Stomach smooth muscle (tissue), 2 donors: ENCODE results near the gene COL23A1.

Source experiments
- H3K27ac ChIP-seq: one replicate; pipeline ENCODE4 v1.7.0; 2013; ENCODE audit warnings: mild to moderate bottlenecking, low read length, inconsistent platforms
- H3K27me3 ChIP-seq, 2 donors: one replicate each; pipeline ENCODE4 v1.7.0; 2013; ENCODE audit warnings: low read length in 2 of 2; ENCODE audit not compliant: insufficient read depth in 2 of 2, control insufficient read depth in 1 of 2
- H3K36me3 ChIP-seq, 2 donors: one replicate each; pipeline ENCODE4 v1.7.0; 2013; ENCODE audit warnings: low read length in 2 of 2; ENCODE audit not compliant: control insufficient read depth in 2 of 2, insufficient read depth in 2 of 2
- H3K4me1 ChIP-seq: one replicate; pipeline ENCODE4 v1.7.0; 2013; ENCODE audit warnings: low read length; ENCODE audit not compliant: control insufficient read depth, insufficient read depth
- H3K4me3 ChIP-seq, 2 donors: one replicate each; pipeline ENCODE4 v1.7.0; 2013; ENCODE audit warnings: low read length in 2 of 2
- H3K9ac ChIP-seq, 2 donors: one replicate each; pipeline ENCODE4 v1.7.0; 2013; ENCODE audit warnings: low read length in 2 of 2, mild to moderate bottlenecking in 1 of 2
- H3K9me3 ChIP-seq, 2 donors: one replicate each; pipeline ENCODE4 v1.7.0; 2013; ENCODE audit warnings: low read length in 2 of 2; ENCODE audit not compliant: control insufficient read depth in 2 of 2
- donor health status: healthy.
- donor health status: Pancreatic carcinoma.

Gene COL23A1

DNA sequence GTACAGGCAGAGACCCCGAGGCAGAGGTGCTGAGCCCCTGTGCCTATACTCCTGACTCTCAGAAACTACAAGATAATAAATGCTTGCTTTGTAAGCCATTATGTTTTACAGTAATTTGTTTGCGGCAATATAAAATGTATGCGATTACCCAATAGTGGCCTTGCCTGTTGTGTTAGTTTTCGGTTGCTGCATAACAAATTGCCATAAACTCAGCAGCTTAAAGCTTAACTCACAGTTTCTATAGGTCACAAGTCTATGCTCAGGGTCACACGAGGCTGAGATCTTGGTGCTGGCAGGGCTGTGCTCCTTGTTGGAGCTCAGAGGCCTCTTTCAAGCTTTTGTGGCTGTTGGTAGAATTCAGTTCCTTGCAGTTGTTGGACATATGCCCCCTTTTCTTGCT lies 114.8 kb downstream of the COL23A1 start:
- peaks cover 0 to 5% of the 10 kb centered on the region in 2 donors for H3K9me3 ChIP-seq
- H3K4me1 ChIP-seq, result no peaks in the 10 kb centered on the region
- no peaks in the 10 kb centered on the region for H3K36me3 ChIP-seq
- no peak overlapping the region for H3K27ac ChIP-seq
- H3K9ac ChIP-seq, result no peak overlapping the region
- H3K27me3 ChIP-seq, result no peaks in the 10 kb centered on the region
- no peak overlapping the region for H3K4me3 ChIP-seq

DNA sequence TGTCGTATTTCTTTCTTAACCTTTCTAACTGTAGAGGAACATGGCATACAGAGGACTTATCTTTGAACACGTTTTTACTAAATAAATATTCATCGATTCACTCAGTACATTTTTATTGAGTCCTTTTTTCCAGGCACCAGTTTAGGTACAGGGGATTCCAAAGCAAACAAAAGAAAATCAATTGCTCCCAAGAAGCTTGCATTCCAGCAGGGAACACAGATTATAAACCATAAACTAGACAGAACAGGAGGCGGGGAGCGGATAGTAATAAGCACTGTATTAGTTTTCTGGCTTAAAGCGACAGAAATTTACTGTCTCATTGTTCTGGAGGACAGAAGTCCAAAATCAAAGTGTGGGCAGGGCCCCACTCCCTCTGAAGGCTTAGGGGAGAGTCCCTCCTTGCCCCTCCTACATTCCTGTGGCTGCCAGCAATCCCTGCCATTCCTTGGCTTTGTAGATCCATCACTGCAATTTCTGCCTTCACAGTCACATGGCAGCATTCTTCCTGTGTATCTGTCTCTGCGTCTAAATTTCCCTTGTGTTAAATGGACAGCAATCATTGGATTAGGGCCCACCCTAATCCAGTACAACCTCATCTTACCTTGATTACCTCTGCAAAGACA lies 115.5 kb downstream of the COL23A1 start:
- no peak overlapping the region for H3K9ac ChIP-seq
- no peak overlapping the region for H3K4me3 ChIP-seq
- no peaks in the 10 kb centered on the region for H3K27me3 ChIP-seq
- H3K36me3 ChIP-seq, result no peaks in the 10 kb centered on the region
- H3K4me1 ChIP-seq, result no peaks in the 10 kb centered on the region
- peaks cover 0 to 5% of the 10 kb centered on the region in 2 donors for H3K9me3 ChIP-seq
- no peak overlapping the region for H3K27ac ChIP-seq

DNA sequence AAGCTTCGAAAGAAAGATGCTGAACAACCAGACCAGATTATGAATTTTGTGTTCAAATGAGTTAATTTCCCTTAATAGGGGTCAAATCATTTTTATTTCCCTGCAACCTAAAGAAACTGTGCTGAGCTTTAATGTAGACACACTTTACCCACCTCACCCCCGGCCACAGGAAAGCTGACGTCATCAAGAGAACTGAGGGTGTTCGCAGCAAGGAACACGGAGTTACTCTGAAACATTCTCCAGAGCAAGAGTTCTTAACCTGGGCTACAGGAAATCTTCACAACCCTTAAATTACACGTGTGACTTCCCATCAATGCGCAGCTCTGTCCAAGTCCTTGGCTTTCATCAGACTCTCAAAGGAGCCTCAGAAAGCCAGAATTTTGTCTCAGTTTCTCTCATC lies 116.3 kb downstream of the COL23A1 start:
- Histone ChIP-seq H3K27me3 (no peaks in the 10 kb centered on the region), H3K27ac (no peak overlapping the region)

DNA sequence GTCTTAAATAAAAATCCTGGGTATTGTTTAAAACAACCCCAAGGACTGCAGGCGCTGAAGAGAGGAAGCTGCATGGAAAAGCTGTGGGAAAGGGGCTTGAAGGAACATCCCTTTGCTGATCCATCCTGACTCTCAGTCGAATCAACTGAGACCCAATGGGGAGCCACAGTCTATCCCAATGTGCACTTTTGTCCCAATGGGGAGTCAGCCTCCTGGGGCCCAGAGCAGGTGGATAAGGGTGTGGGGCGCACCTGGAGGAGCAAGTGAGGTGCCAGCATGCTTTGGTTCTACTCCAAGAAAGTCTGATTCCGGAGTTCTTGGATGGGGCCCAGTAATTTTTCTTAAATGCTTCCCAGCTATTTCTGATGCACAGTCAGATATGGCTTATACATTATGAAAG lies 118.1 kb downstream of the COL23A1 start:
- Histone ChIP-seq H3K4me1 (peaks cover 13% of the 10 kb centered on the region), H3K36me3 (no peaks in the 10 kb centered on the region), H3K9me3 (peaks cover 0 to 5% of the 10 kb centered on the region in 2 donors), H3K27me3 (no peaks in the 10 kb centered on the region), H3K9ac (no peak overlapping the region), H3K4me3 (no peak overlapping the region), H3K27ac (no peak overlapping the region)

More for the DNA sequence above, 116.3 kb downstream of the COL23A1 start:
- peaks cover 0 to 5% of the 10 kb centered on the region in 2 donors for H3K9me3 ChIP-seq
- no peak overlapping the region for H3K4me3 ChIP-seq
- no peaks in the 10 kb centered on the region for H3K36me3 ChIP-seq
- H3K9ac ChIP-seq, result no peak overlapping the region
- no peaks in the 10 kb centered on the region for H3K4me1 ChIP-seq

DNA sequence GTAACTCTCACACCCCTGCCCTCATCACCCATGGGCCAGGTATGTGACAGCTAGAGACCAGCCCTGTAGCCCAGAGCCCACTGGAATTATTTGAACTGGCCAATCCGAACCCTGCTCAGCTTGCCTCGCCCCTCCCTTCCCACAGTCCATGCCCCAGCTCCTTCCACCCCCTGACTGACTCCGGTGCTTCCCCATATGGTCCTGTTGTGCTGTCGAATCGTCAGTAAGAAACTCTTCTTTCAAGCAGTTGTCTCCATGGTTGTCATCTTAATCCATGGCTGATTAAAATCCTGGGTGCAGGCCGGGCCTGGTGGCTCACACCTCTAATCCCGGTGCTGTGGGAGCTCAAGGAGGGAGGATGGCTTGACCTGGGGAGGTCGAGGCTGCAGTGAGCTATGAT lies 118.5 kb downstream of the COL23A1 start:
- no peak overlapping the region for H3K27ac ChIP-seq
- H3K4me3 ChIP-seq, result no peak overlapping the region
- no peak overlapping the region for H3K9ac ChIP-seq
- peaks cover 0 to 5% of the 10 kb centered on the region in 2 donors for H3K9me3 ChIP-seq
- H3K4me1 ChIP-seq, result peaks cover 16% of the 10 kb centered on the region
- no peaks in the 10 kb centered on the region for H3K27me3 ChIP-seq
- H3K36me3 ChIP-seq, result no peaks in the 10 kb centered on the region

DNA sequence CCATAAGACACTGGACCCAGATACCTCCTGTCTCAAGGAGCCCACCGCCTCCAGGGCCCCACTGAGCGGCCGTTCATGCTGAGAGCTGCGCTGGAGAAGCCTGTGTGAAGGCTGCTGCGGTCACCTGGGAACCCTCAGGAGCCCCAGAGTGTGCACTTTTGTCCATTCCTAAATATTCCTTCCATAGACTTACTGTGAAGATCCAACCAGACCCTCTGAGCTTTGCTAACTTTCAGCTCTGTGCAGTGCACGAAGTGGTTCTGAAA lies 119.5 kb downstream of the COL23A1 start:
- Histone ChIP-seq H3K36me3 (no peaks in the 10 kb centered on the region), H3K27me3 (no peaks in the 10 kb centered on the region), H3K4me3 (no peak overlapping the region), H3K9ac (no peak overlapping the region), H3K4me1 (peaks cover 16% of the 10 kb centered on the region), H3K9me3 (peaks cover 0 to 5% of the 10 kb centered on the region in 2 donors), H3K27ac (no peak overlapping the region)

DNA sequence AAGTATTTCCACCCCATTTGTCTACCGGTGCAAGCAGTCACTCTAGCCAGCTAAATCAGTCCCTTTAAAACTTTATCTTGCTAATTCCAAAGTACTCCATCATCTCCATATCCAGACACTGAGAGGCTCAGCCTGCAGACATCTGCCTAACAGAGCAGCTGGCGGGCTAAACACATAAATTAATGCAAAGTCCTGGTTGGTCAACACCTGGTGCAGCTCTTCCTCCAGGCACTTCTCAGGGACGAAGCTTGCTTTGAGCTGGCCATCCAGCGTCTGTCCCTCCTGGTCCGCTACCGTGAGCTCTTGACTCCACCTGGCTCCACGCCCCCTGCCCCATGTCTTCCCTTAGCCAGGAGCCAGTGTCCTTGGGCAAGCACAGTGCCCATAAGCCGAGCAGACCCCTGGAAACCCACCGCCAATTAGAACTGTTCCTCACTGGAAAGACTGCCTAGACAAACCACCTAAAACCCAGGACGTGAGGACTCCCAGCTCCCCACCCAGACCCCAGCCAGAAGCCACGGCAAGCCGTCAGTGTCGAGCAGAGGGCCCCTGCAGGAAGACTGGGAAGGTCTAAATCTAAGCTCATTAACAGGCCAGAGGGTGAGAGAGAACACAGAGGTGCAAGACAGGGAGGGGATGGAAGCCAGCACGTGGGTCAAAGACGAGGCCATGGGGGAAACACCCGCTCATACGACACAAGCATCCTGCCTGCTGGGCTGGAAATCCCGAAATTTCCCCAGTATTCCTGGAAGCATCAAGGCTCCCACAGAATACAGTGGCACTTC lies 120.0 kb downstream of the COL23A1 start:
- Histone ChIP-seq H3K9me3 (peaks cover 0 to 3% of the 10 kb centered on the region in 2 donors), H3K4me1 (peaks cover 16% of the 10 kb centered on the region), H3K9ac (no peak overlapping the region), H3K27ac (no peak overlapping the region), H3K27me3 (no peaks in the 10 kb centered on the region), H3K36me3 (no peaks in the 10 kb centered on the region), H3K4me3 (no peak overlapping the region)

DNA sequence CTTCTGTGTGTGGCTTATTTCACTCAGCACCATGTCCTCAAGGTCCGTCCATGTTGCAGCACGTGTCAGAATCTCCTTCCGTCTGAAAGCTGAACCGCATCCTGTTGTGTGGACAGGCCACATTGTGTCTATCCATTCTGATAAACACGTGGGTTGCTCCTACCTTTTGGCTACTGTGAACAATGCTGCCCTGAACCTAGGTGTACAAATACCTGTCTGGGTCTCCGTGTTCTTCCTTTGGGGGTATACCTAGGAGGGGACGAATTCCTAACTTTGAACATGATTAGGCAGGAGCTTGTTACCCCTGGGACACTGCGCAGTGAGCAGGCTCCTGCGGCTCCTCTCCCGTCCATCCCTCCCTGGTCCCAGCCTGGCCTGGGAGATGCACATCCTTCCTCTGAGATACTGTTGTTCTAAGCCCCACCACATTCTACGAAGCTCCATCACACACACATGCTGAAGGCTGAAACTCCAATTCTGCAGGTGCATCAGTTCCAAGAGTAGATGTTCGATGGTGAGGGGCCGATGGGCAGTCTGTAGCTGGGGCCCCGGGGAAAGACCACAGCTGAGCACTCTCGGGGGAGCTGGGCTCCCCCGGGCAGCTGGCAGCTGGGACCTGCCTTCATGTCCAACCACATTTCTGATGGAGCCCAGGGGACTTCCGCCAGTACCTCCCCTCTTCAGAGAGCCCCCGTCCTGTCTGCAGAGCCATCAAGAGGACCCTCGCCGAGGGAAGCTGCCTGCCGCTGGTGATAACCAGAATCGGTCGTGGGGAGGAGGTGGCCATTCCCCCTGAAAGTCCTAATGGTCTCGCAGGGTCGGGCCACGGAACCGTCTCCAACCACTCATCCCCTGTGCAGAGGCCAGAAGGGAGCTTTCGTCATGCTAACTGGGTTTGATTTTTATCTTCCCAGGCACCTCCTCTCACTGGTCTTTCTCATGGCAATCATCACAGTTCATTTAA lies 120.9 kb downstream of the COL23A1 start:
- H3K9ac ChIP-seq, result no peak overlapping the region
- H3K27me3 ChIP-seq, result no peaks in the 10 kb centered on the region
- peaks cover 16% of the 10 kb centered on the region for H3K4me1 ChIP-seq
- H3K36me3 ChIP-seq, result no peaks in the 10 kb centered on the region
- H3K4me3 ChIP-seq, result no peak overlapping the region
- H3K9me3 ChIP-seq, result no peaks in the 10 kb centered on the region
- H3K27ac ChIP-seq, result no peak overlapping the region

DNA sequence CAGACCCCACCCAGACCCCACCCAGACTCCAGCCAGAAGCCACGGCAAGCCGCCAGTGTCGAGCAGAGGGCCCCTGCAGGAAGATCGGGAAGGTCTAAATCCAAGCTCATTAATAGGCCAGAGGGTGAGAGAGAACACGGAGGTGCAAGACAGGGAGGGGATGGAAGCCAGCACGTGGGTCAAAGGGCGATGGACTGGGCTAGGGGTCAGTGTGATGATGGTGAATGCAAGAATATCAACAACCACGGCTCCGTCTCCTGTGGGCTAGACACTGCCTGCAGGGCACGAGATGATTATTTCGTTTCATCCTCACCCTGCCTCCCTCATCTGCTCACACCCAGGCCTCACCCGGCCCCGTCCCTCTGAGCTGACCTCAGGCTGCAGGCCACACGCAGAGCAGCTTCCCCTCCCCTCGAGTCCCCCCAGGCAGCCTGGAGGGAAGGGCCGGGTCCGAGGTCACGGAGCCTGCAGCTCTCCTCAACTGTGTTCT lies 122.0 kb downstream of the COL23A1 start:
- peaks cover 16% of the 10 kb centered on the region for H3K4me1 ChIP-seq
- peak overlapping the region; percentile 11 for H3K27ac ChIP-seq
- no peaks in the 10 kb centered on the region for H3K36me3 ChIP-seq
- H3K9me3 ChIP-seq, result no peaks in the 10 kb centered on the region
- H3K9ac ChIP-seq, result no peak overlapping the region
- H3K27me3 ChIP-seq, result no peaks in the 10 kb centered on the region
- peak overlapping the region in 1 of 2 donors; percentile 49 for H3K4me3 ChIP-seq

DNA sequence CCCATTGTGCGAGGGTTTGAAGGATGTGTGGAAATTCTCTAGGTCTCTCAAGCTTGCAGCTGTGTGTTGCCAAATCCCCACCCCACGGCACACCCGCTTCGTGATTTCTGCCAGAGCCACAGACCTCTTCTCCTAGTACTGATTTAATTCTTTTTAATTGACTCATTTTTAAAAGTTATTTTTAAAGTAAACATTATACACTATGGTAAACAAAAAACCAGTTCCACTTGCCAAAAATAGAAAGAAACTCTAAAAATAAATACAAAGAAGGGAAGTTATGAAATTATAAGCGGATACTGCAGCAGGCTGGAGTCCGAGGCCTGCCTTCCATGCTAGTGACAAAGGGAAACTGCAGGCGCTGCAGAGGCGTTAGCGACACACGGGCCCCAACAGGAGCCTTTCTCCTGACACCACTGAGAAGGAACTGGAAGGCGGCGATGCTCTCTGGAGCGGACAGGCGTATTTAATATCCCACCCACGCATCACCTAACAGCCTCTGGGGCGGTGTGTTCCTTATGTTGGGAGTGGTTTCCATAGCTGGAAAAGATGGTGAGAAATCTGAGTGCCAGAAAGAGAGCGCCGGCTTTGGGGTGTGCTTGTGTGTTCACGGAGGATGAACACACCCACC lies 122.5 kb downstream of the COL23A1 start:
- no peaks in the 10 kb centered on the region for H3K36me3 ChIP-seq
- H3K27ac ChIP-seq, result peak overlapping the region; percentile 11
- no peaks in the 10 kb centered on the region for H3K9me3 ChIP-seq
- H3K9ac ChIP-seq, result peak overlapping the region in 1 of 2 donors; percentile 13
- H3K4me3 ChIP-seq, result peak overlapping the region in 1 of 2 donors; percentile 49
- no peaks in the 10 kb centered on the region for H3K27me3 ChIP-seq
- peaks cover 16% of the 10 kb centered on the region for H3K4me1 ChIP-seq
